ENCODE data around the gene LRRC8E. TPM values are rescaled to one million over a fixed set of nuclear protein-coding genes. Genes with fewer than 3 reads are reported as not detected.
"Not testable (repeated sequence)": the region's sequence is repeated elsewhere in the genome, so short reads cannot be mapped to it uniquely, and the experiment has no call there.

The LRRC8E gene
- polyA plus RNA-seq, 5 donors = 3.9 to 5.0 (median 4.2) TPM

- DNase-seq = peak in 1 of 2 donors; percentile 56
Observed at GRCh38 chr19:7852851-7853769, 35.2 kb upstream of the LRRC8E start.

GRCh38 chr19:7853770-7854128 lies 34.6 kb upstream of the LRRC8E start:
- DNase-seq = no peak

DNA sequence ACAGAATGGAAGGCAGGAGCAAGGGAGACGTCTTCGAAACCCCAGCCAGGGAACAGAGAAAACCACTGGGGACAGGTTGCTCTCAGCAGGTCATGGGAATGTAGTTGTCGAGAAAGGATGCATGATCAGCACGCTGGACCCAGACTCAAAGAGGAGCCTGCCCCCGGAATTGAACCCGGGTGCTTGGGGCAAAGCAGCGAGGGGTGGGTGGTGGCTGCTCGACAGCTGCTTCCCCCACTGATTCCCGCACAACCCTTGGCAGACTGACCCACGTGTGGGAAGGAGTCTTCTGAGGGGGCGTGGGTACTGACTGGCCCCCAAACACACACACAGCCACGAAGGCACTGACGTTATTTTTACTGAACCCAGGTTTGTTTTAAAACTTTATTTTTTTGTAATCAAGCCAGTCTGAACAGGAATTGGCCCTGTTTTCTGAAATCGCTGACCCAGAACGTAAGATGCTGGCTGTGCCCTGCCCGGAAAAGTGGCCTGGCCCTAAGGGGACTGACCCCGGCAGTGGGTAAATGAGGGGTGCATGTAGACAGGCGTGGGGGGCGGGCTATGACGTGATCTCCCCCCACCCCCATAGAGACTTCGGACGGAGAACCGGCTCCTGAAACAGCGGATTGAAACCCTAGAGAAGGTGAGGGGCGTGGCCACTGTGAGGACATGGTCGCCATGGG lies 32.7 kb upstream of the LRRC8E start:
- DNase-seq = no peak

DNA sequence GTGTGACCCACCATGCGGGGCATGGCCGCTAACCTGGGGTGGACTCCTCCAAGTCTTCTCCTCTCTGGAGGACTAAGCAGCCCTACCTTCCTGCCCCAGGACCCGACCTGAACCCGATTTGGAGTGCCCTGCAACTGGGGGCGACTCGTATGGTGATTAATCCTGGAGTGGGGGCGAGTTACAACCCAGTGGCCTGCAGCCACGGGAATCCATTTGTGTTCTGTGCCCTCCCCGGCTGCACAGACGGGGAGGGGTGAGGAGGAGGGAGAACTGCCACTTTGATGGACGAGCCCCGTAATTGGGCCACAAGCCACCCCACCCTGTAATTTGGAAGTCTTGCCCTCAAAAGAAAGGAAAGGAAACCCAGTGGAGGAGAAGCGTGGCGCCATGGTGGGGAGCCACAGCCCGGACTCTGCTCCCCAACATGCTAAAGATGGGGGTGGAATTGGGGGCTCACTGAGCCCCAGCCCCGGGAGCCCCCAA lies 32.2 kb upstream of the LRRC8E start:
- no peak for DNase-seq

DNA sequence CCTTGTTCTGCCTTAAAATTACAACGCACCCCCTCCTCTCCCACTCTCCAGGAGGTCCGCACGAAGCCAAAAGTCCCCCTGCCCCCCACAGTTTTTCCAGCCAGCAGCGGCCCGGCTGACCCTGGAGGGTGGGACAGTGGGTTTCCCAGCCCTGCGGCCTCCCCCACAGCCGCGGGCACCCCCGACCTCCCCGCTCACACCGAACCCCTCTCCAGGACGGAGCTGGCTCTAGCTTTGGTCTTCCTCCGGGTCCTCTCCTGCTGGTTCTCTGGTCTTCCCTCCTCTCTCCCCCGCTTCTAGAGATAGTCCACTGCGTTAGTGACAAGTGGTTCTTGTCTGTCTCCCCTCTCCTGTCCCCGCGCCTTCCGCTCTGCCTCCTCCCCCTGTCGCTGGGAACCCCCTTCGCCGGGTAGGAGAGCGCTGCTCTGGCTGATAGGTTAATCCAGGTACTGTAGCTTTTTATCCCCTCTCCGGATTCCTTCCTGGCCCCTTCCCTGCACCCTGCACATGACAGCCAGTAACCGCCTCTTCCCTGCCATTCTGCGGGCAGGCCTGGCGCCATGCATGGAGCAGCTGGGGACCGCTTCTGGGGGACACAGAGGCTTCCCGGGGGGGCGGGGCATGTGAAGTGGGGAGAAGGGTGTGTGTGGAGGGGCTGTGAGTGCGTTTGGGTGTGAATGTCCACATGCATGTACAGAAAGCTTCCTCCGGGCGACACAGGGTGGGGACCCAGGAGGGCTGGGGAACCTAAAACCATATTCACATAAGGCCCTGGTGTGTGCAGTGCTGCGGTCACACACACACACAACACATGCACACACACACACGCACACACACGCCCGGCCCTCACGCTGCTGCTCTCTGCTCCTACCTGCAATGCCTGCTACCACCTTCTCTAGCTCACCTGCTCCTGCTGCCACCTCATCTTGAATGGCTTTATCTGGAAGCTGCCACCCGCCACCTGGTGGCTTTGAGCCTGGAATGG lies 31.3 kb upstream of the LRRC8E start:
- no peak for DNase-seq

- no peak for DNase-seq
Observed at GRCh38 chr19:7857727-7858108, 30.6 kb upstream of the LRRC8E start.

DNA sequence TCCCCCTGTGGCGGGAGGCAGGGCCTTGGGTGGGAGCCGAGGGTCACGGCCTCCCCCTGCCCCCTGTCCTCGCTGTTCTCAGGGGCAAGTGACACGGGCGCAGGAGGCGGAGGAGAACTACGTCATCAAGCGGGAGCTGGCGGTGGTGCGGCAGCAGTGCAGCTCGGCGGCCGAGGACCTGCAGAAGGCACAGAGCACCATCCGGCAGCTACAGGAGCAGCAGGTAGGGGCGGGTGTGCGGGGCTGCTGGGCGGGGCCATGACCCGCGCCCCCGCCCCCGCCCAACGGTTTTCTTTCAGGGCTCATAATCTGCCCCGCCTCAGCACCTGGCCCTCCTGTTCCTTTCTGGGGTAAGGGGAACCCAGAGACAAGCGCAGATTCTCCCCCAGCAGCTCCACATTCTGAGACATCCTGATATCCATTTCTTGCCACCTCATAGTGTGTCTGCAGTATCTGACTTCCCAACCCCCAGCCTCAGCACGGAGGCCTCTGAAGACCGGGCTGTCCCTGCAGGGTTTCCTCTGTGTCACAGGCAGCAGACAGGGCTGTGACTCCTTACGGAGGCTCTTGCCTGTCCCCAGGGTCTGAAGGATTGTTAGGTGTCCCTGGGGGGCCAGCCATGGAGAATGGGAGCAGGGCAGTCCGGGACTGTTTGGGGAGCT lies 30.1 kb upstream of the LRRC8E start:
- DNase-seq = no peak

- not testable (repeated sequence) for DNase-seq
Observed at GRCh38 chr19:7859087-7859486, 29.2 kb upstream of the LRRC8E start.

- no peak for DNase-seq
Observed at GRCh38 chr19:7859831-7860713, 28.2 kb upstream of the LRRC8E start.

GRCh38 chr19:7860714-7861618 lies 27.3 kb upstream of the LRRC8E start:
- DNase-seq = no peak

DNA sequence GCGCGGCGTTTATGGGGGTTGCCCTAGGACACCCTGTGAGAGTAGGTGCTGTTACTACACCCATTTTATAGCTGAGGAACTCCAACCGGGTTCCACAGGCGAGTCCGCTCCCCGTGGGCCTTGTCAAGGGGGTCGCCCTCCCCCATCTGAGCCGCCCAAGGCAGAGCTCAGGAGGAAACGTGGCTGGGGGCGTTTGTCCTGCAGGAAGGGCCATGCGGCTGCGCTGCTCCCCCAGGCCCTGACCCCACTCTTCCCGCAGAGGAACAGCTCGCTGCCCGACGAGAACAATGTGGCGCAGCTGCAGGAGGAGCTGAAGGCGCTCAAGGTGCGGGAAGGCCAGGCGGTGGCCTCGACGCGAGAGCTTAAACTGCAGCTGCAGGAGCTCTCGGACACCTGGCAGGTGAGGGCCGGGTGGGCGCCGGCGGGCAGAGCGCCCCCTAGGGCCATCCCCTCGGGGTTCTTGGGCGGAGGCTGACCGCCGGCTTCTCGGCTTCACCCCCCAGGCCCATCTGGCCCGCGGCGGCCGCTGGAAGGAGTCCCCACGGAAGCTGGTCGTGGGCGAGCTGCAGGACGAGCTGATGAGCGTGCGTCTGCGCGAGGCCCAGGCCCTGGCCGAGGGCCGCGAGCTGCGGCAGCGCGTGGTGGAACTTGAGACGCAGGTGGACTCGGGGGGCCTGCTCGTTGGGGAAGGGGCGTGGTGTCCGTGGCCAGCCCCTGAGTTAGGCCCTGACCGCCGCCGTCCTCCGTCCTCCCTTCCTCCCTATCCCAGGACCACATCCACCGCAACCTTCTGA lies 26.5 kb upstream of the LRRC8E start:
- DNase-seq = no peak

DNA sequence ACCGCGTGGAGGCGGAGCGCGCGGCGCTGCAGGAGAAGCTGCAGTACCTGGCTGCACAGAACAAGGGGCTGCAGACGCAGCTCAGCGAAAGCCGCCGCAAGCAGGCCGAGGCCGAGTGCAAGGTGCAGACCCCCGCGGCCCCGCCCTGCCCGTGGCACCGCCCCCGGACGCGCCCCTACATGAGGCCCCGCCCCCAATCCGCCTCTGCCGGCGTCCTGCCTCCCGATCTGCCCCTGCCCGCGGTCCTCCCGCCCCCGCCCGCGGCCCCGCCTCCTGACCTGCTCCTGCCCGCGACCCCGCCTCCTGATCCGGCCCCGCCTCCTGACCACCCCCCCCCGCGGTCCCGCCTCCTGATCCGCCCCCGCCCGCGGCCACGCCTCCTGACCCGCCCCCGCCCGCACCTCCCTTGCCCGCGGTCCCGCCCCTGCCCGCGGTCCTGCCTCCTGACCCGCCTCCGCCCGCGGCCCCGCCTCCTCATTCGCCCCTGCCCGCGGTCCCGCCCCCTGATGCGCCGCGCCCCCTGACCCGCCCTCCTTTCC lies 25.8 kb upstream of the LRRC8E start:
- DNase-seq = no peak

- DNase-seq = no peak
Observed at GRCh38 chr19:7863157-7863970, 24.9 kb upstream of the LRRC8E start.

DNA sequence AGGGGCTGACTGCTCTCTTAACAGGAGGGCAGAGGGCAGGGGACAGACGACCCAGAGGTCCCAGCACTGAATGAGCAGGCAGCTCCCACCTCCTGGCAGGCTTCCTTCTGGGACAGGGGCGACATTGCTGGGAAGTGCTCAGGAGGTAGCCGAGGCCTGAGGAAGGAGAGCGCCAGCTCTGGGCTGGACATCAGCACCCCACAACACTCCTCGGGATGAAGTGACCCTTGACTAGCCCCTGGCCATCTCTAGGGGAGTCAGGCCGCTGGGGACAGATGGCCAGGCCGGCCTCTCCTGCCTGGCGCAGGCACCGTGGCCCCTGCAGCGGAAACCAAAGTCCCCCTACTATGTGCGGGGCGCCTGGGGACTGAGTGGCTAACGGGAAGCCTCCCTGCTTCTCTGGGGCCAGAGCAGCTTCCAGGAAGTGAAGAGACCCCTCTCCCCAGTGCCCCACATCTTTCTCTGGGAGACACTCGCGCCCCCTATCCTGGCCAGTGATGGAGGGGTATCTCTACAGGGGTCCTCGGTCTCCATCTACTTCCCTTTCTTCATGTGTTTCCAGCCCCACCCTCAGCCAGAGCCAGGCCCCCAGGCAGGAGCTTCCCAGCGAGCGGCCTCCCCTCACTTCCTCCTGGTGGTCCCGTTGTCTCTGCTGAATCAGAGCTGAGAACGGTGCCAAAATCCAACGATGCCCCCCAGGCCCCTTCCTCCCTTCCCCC lies 24.2 kb upstream of the LRRC8E start:
- no peak for DNase-seq

- no peak for DNase-seq
Observed at GRCh38 chr19:7864690-7865074, 23.6 kb upstream of the LRRC8E start.

- no peak for DNase-seq
Observed at GRCh38 chr19:7865262-7865911, 22.9 kb upstream of the LRRC8E start.

Measured in right lung (tissue), 5 donors.